SK-N-MC (cell line): ENCODE results near the gene PLEKHA6.

Source experiments
- EZH2 ChIP-seq: fragments of 200-600 bp; sonication (generic); IDR thresholded peaks from one replicate; pipeline ENCODE4 v1.6.1; 2017; ENCODE audit warnings: antibody characterized with exemption
- FOXP2 ChIP-seq: optimal IDR thresholded peaks from 2 replicates; pipeline ENCODE3; 2011; ENCODE audit warnings: mild to moderate bottlenecking, moderate library complexity; ENCODE audit not compliant: insufficient read depth; ENCODE audit errors: extremely low read length, control extremely low read depth
- POLR2AphosphoS5 ChIP-seq: IDR thresholded peaks from 2 replicates; pipeline ENCODE4 v1.6.1; 2012; ENCODE audit warnings: mild to moderate bottlenecking, low read depth, low read length, borderline replicate concordance

DNA sequence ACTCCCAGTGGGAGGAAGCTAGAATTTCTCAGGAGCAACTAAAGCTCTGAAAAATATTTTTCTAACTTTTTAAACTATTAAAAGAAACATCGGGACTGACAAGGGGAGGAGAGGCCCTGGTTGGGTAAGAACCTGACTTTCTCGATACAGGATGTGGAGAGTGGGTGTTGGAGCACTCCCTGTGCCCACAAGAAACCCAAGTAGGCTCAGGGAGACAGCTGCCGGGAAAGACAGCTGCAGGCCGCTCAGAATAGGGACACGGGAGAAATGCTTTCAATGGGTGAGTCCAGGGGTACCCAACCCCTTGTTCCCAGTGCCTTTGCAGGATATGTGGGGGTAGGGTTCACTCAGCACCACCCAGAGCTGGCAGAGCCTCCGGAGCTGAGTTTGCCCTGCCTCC lies 43.6 kb downstream of the PLEKHA6 start:
- no peak for TF ChIP-seq POLR2AphosphoS5
- TF ChIP-seq EZH2: no peak
- TF ChIP-seq FOXP2: no peak
